WTC11 (cell line): Measurements from ENCODE around the gene PBX4. TPM values are rescaled to one million over a fixed set of nuclear protein-coding genes. Genes with fewer than 3 reads are reported as not detected.

Experiments used
- ATAC-seq: fragments of 200-7000 bp; cut with Tn5 transposase; 2 replicates; pipeline ENCODE4 v1.10.0; 2021; ENCODE audit warnings: mild to moderate bottlenecking, moderate library complexity
- CTCF ChIA-PET: fragments of 300-600 bp; sonication (Branson Sonifier 250); formaldehyde crosslinking; loops from one replicate; lab custom pipeline; 2021; ENCODE audit warnings: antibody characterized with exemption; lab: Charles Lee
- POLR2A ChIA-PET: fragments of 350-600 bp; sonication (Branson Sonifier 250); formaldehyde crosslinking; loops from one replicate; lab custom pipeline; 2021; ENCODE audit warnings: antibody characterized with exemption; lab: Charles Lee
- DNase-seq: peaks from one replicate; pipeline ENCODE4 v3.0.0; 2021; ENCODE audit warnings: low spot score
- H3K27ac Mint-ChIP-seq: 2 replicates; pipeline ENCODE4 v1.8.0; 2021; ENCODE audit warnings: mixed read lengths
- H3K27me3 Mint-ChIP-seq: 2 replicates; pipeline ENCODE4 v1.8.0; 2021; ENCODE audit warnings: low read depth, mild to moderate bottlenecking, moderate library complexity, mixed read lengths
- H3K36me3 Mint-ChIP-seq: 2 replicates; pipeline ENCODE4 v1.8.0; 2021; ENCODE audit warnings: mixed read lengths
- H3K4me1 Mint-ChIP-seq: 2 replicates; pipeline ENCODE4 v1.8.0; 2022; ENCODE audit warnings: mixed read lengths
- H3K4me3 Mint-ChIP-seq: 2 replicates; pipeline ENCODE4 v1.8.0; 2021; ENCODE audit warnings: mild to moderate bottlenecking, moderate library complexity, mixed read lengths
- H3K9me3 Mint-ChIP-seq: 2 replicates; pipeline ENCODE4 v1.8.0; 2021; ENCODE audit warnings: mixed read lengths
- ARID4B ChIP-seq: sonication (generic); formaldehyde crosslinking; IDR thresholded peaks from 2 replicates; pipeline ENCODE4 v1.8.0; 2023; ENCODE audit warnings: missing genetic modification reagents, mild to moderate bottlenecking, borderline replicate concordance
- ATF3 ChIP-seq: sonication (generic); formaldehyde crosslinking; conservative IDR thresholded peaks from 2 replicates; pipeline ENCODE4 v1.8.1; 2022; ENCODE audit warnings: mild to moderate bottlenecking, missing genetic modification reagents
- CDX4 ChIP-seq: fragments of 250-450 bp; sonication (Bioruptor Pico); IDR thresholded peaks from 2 replicates; pipeline ENCODE4 v1.9.0; 2021; ENCODE audit warnings: moderate library complexity, mild to moderate bottlenecking, inconsistent platforms, borderline replicate concordance
- E2F1 ChIP-seq: sonication (generic); formaldehyde crosslinking; IDR thresholded peaks from 2 replicates; pipeline ENCODE4 v1.8.0; 2022; ENCODE audit warnings: mild to moderate bottlenecking, missing genetic modification reagents
- GTF2I ChIP-seq: fragments of 250-450 bp; sonication (Bioruptor Pico); conservative IDR thresholded peaks from 2 replicates; pipeline ENCODE4 v1.4.0; 2021; ENCODE audit warnings: mild to moderate bottlenecking
- HMGA2 ChIP-seq: fragments of 250-450 bp; sonication (Bioruptor Pico); IDR thresholded peaks from 2 replicates; pipeline ENCODE4 v1.4.0; 2021; ENCODE audit warnings: mild to moderate bottlenecking, moderate library complexity
- IRF2 ChIP-seq: sonication (generic); formaldehyde crosslinking; IDR thresholded peaks from 2 replicates; pipeline ENCODE4 v1.8.0; 2022; ENCODE audit warnings: low read depth, missing genetic modification reagents, borderline replicate concordance
- JUN ChIP-seq: sonication (generic); formaldehyde crosslinking; IDR thresholded peaks from 2 replicates; pipeline ENCODE4 v1.8.0; 2023; ENCODE audit warnings: mild to moderate bottlenecking, missing genetic modification reagents
- NR3C1 ChIP-seq: sonication (generic); formaldehyde crosslinking; conservative IDR thresholded peaks from 2 replicates; pipeline ENCODE4 v1.8.1; 2023; ENCODE audit warnings: low read depth, mild to moderate bottlenecking, missing genetic modification reagents
- SMAD4 ChIP-seq: sonication (generic); formaldehyde crosslinking; IDR thresholded peaks from 2 replicates; pipeline ENCODE4 v1.8.0; 2022; ENCODE audit warnings: mild to moderate bottlenecking, missing genetic modification reagents
- STAT6 ChIP-seq: sonication (generic); formaldehyde crosslinking; conservative IDR thresholded peaks from 2 replicates; pipeline ENCODE4 v1.8.1; 2023; ENCODE audit warnings: mild to moderate bottlenecking, low read depth, missing genetic modification reagents, moderate library complexity
- TP53 ChIP-seq: sonication (generic); formaldehyde crosslinking; IDR thresholded peaks from 2 replicates; pipeline ENCODE4 v1.8.1; 2023; ENCODE audit warnings: mild to moderate bottlenecking, missing genetic modification reagents
- USF1 ChIP-seq: sonication (generic); formaldehyde crosslinking; IDR thresholded peaks from 2 replicates; pipeline ENCODE4 v1.8.0; 2022; ENCODE audit warnings: mild to moderate bottlenecking, missing genetic modification reagents
- ZNF138 ChIP-seq: sonication (generic); formaldehyde crosslinking; conservative IDR thresholded peaks from 2 replicates; pipeline ENCODE4 v1.8.1; 2022; ENCODE audit warnings: mild to moderate bottlenecking, moderate library complexity, missing genetic modification reagents
- ZNF671 ChIP-seq: fragments of 250-450 bp; sonication (Bioruptor Pico); IDR thresholded peaks from 2 replicates; pipeline ENCODE4 v1.8.0; 2021; ENCODE audit warnings: mild to moderate bottlenecking
- ZSCAN18 ChIP-seq: fragments of 250-450 bp; sonication (Bioruptor Pico); IDR thresholded peaks from 2 replicates; pipeline ENCODE4 v2.1.2; 2022; ENCODE audit warnings: mild to moderate bottlenecking, moderate library complexity
- total RNA-seq: library from RNA; stranded (reverse); gene quantifications from 3 replicates; pipeline ENCODE4 v1.2.3, GENCODE V29; 2021
- TF ChIP-seq, protein P1 (sequence below): fragments of 250-450 bp; sonication (Bioruptor Pico); IDR thresholded peaks from 2 replicates; pipeline ENCODE4 v1.9.0; 2021; ENCODE audit warnings: mild to moderate bottlenecking
- TF ChIP-seq, protein P2 (sequence below): sonication (generic); formaldehyde crosslinking; IDR thresholded peaks from 2 replicates; pipeline ENCODE4 v1.8.1; 2023; ENCODE audit warnings: mild to moderate bottlenecking, missing genetic modification reagents, moderate library complexity
- TF ChIP-seq, protein P3 (sequence below): sonication (generic); formaldehyde crosslinking; IDR thresholded peaks from 2 replicates; pipeline ENCODE4 v1.8.1; 2023; ENCODE audit warnings: mild to moderate bottlenecking, missing genetic modification reagents

PBX4 gene
- total RNA-seq, 1 experiment from 2014 or later, result 3.2 TPM

- Mint-ChIP-seq H3K4me3 (no peak overlapping the region), H3K9me3 (no peaks in the 10 kb centered on the region), H3K4me1 (peaks cover 7% of the 10 kb centered on the region), H3K36me3 (no peaks in the 10 kb centered on the region), H3K27ac (no peak overlapping the region), H3K27me3 (no peaks in the 10 kb centered on the region; the same call in 1 of the 2 replicates)
- ATAC-seq (peak; percentile 81), DNase-seq (no peak)
- ChIA-PET CTCF (interaction anchor here (1.5 to 1.8 kb wide), 2 partner anchors 22 to 43 kb away, joined by 3 to 4 read pairs; no protein-coding TSS in a partner anchor), POLR2A (no interaction called here)
- TF ChIP-seq NR3C1 (CRISPR knock-in tag) (no peak), ATF3 (no peak), ZNF138 (CRISPR knock-in tag) (no peak), E2F1 (CRISPR knock-in tag) (no peak), ARID4B (CRISPR knock-in tag) (no peak), USF1 (CRISPR knock-in tag) (no peak), SMAD4 (CRISPR knock-in tag) (no peak), TP53 (CRISPR knock-in tag) (no peak), HMGA2 (no peak), STAT6 (CRISPR knock-in tag) (no peak), IRF2 (no peak), JUN (CRISPR knock-in tag) (no peak), CDX4 (no peak), ZSCAN18 (CRISPR knock-in tag) (no peak), ZNF671 (CRISPR knock-in tag) (no peak), GTF2I (CRISPR knock-in tag) (no peak)
- TF ChIP-seq, protein P1, sequence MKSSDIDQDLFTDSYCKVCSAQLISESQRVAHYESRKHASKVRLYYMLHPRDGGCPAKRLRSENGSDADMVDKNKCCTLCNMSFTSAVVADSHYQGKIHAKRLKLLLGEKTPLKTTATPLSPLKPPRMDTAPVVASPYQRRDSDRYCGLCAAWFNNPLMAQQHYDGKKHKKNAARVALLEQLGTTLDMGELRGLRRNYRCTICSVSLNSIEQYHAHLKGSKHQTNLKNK (CRISPR knock-in tag), result no peak
- TF ChIP-seq, protein P2, sequence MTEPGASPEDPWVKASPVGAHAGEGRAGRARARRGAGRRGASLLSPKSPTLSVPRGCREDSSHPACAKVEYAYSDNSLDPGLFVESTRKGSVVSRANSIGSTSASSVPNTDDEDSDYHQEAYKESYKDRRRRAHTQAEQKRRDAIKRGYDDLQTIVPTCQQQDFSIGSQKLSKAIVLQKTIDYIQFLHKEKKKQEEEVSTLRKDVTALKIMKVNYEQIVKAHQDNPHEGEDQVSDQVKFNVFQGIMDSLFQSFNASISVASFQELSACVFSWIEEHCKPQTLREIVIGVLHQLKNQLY, result no peak
- TF ChIP-seq, protein P3, sequence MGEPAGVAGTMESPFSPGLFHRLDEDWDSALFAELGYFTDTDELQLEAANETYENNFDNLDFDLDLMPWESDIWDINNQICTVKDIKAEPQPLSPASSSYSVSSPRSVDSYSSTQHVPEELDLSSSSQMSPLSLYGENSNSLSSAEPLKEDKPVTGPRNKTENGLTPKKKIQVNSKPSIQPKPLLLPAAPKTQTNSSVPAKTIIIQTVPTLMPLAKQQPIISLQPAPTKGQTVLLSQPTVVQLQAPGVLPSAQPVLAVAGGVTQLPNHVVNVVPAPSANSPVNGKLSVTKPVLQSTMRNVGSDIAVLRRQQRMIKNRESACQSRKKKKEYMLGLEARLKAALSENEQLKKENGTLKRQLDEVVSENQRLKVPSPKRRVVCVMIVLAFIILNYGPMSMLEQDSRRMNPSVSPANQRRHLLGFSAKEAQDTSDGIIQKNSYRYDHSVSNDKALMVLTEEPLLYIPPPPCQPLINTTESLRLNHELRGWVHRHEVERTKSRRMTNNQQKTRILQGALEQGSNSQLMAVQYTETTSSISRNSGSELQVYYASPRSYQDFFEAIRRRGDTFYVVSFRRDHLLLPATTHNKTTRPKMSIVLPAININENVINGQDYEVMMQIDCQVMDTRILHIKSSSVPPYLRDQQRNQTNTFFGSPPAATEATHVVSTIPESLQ (CRISPR knock-in tag), result no peak
Measured at GRCh38 chr19:19575411-19575810, 43.1 kb downstream of the PBX4 start.
